GM21737 (cell line): ENCODE data around the gene CA11.
A peak's percentile ranks its signal among the peaks of the same experiment; 100 is the strongest.
"Not testable (repeated sequence)": the region's sequence is repeated elsewhere in the genome, so short reads cannot be mapped to it uniquely, and the experiment has no call there.

ENCODE experiments used
- ATAC-seq: cut with Tn5 transposase; IDR thresholded peaks from one replicate; pipeline ENCODE4 v1.9.1; 2021; ENCODE audit warnings: mild to moderate bottlenecking, moderate library complexity; ENCODE audit not compliant: unreplicated experiment

The CA11 gene

GRCh38 chr19:48646001-48646721, at the start of gene CA11:
TSS of gene CA11 (minus strand) at chr19:48646187. CDS start at chr19:48645632, 555 bp downstream.
- ATAC-seq, result peak; percentile 76

GRCh38 chr19:48693629-48694028, 47.6 kb upstream of the CA11 start:
- not testable (repeated sequence) for ATAC-seq

GRCh38 chr19:48689449-48689848, 43.5 kb upstream of the CA11 start:
- no peak for ATAC-seq

- no peak for ATAC-seq
Observed at GRCh38 chr19:48687776-48688175, 41.8 kb upstream of the CA11 start.

GRCh38 chr19:48686637-48687036, 40.6 kb upstream of the CA11 start:
- not testable (repeated sequence) for ATAC-seq

- ATAC-seq, result no peak
Observed at GRCh38 chr19:48686088-48686487, 40.1 kb upstream of the CA11 start.

GRCh38 chr19:48685583-48685982, 39.6 kb upstream of the CA11 start:
- ATAC-seq, result no peak

- ATAC-seq, result no peak
Observed at GRCh38 chr19:48683349-48683748, 37.4 kb upstream of the CA11 start.

GRCh38 chr19:48681127-48681470, 35.1 kb upstream of the CA11 start:
- no peak for ATAC-seq

GRCh38 chr19:48680436-48681126, 34.6 kb upstream of the CA11 start:
- no peak for ATAC-seq

- not testable (repeated sequence) for ATAC-seq
Observed at GRCh38 chr19:48680006-48680405, 34.0 kb upstream of the CA11 start.

- ATAC-seq, result no peak
Observed at GRCh38 chr19:48678201-48678600, 32.2 kb upstream of the CA11 start.

GRCh38 chr19:48676887-48677286, 30.9 kb upstream of the CA11 start:
- no peak for ATAC-seq

GRCh38 chr19:48676487-48676886, 30.5 kb upstream of the CA11 start:
- ATAC-seq, result no peak

GRCh38 chr19:48674921-48675824, 29.2 kb upstream of the CA11 start:
- no peak for ATAC-seq

- no peak for ATAC-seq
Observed at GRCh38 chr19:48674216-48674809, 28.3 kb upstream of the CA11 start.

- no peak for ATAC-seq
Observed at GRCh38 chr19:48673436-48674100, 27.6 kb upstream of the CA11 start.

- no peak for ATAC-seq
Observed at GRCh38 chr19:48672994-48673393, 27.0 kb upstream of the CA11 start, which contains the start of gene NTN5. TSS of gene NTN5 (minus strand) at chr19:48673017. CDS start at chr19:48670986, 2,031 bp downstream.

- ATAC-seq, result no peak
Observed at GRCh38 chr19:48671446-48671995, 25.5 kb upstream of the CA11 start.
